Measurements from ENCODE around the gene ALK. TPM values are rescaled to one million over a fixed set of nuclear protein-coding genes. Genes with fewer than 3 reads are reported as not detected.

Gene ALK
- total and polyA plus RNA-seq, 2 donors (not counting 1 experiment from before 2014, with no cell fraction given), result not detected

DNA sequence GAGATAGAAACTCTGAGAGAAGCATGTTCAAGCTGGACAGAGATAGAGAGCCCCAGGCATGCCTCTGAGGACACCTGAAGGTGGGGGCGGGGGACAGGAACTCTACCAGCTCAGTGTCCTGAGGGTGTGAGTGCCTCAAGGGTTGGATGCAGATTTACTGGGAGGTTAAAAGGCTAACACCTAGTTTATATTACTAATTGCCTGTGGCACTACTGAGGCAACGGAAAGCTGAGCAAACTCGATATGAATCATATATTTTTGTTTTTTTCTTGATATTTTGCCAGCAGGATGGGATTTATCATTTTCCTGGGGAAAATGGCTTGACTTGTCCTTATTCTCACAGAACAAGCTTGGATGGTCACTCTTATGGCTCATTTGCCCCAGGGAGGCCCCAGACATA is 319.5 kb downstream of the ALK start:
- no peak for DNase-seq
- no peak for ATAC-seq (ENCODE audit: low read depth)
- H3K9ac ChIP-seq (ENCODE audit: low read length), result no peak overlapping the region
- peaks cover 0 to 2% (median 0%) of the 10 kb centered on the region in 4 experiments for H3K27me3 ChIP-seq (replicated peaks in 1 of 4; ENCODE audit: control extremely low read depth in 1 of 4, control insufficient read depth in 3 of 4, insufficient read depth in 4 of 4, low read length in 3 of 4)
- ChIA-PET POLR2A (no interaction called here), CTCF (no interaction called here)
- Mint-ChIP-seq H3K27me3 (peaks cover 3% of the 10 kb centered on the region), H3K4me1 (no peaks in the 10 kb centered on the region), H3K9me3 (ENCODE audit: insufficient read depth) (no peaks in the 10 kb centered on the region), H3K27ac (no peak overlapping the region), H3K4me3 (no peak overlapping the region)
- intact Hi-C loops (cut with micrococcal nuclease), result no loop called here
- H3K9me3 ChIP-seq (ENCODE audit: control extremely low read depth in 1 of 3, control insufficient read depth in 2 of 3, insufficient read depth in 1 of 3, low read length in 2 of 3), result no peaks in the 10 kb centered on the region
- TF ChIP-seq, protein P1, sequence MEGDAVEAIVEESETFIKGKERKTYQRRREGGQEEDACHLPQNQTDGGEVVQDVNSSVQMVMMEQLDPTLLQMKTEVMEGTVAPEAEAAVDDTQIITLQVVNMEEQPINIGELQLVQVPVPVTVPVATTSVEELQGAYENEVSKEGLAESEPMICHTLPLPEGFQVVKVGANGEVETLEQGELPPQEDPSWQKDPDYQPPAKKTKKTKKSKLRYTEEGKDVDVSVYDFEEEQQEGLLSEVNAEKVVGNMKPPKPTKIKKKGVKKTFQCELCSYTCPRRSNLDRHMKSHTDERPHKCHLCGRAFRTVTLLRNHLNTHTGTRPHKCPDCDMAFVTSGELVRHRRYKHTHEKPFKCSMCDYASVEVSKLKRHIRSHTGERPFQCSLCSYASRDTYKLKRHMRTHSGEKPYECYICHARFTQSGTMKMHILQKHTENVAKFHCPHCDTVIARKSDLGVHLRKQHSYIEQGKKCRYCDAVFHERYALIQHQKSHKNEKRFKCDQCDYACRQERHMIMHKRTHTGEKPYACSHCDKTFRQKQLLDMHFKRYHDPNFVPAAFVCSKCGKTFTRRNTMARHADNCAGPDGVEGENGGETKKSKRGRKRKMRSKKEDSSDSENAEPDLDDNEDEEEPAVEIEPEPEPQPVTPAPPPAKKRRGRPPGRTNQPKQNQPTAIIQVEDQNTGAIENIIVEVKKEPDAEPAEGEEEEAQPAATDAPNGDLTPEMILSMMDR (IDR thresholded peaks at IDR 0.05), result no peak
- TF ChIP-seq EZH2 (IDR thresholded peaks at IDR 0.05; ENCODE audit: borderline replicate concordance, insufficient read depth, low read depth, low read length, poor library complexity, severe bottlenecking), result no peak
- no peak overlapping the region for H3K4me3 ChIP-seq (ENCODE audit: control extremely low read depth in 1 of 5, extremely low read depth in 1 of 5, insufficient read depth in 1 of 5, low read depth in 2 of 5, low read length in 4 of 5)
- H3K79me2 ChIP-seq (ENCODE audit: control insufficient read depth, insufficient read depth, low read length), result no peaks in the 10 kb centered on the region
- no peaks in the 10 kb centered on the region for H4K20me1 ChIP-seq (ENCODE audit: control insufficient read depth, insufficient read depth, low read length, poor library complexity, severe bottlenecking)
- H3K27ac ChIP-seq (ENCODE audit: low read length in 2 of 2), result no peak overlapping the region
- H3K4me1 ChIP-seq (ENCODE audit: control insufficient read depth in 2 of 2, insufficient read depth in 2 of 2, low read length in 2 of 2), result no peaks in the 10 kb centered on the region
- WGBS (ENCODE audit: insufficient coverage), result 100% methylated on average over 1 of the region's 3 CpGs
- H3K4me2 ChIP-seq (replicated peaks; ENCODE audit: low read depth, low read length, poor library complexity, severe bottlenecking), result no peak overlapping the region
- H2AFZ ChIP-seq (ENCODE audit: insufficient read depth, low read depth, low read length, poor library complexity, severe bottlenecking), result no peak overlapping the region
- no peaks in the 10 kb centered on the region for H3K36me3 ChIP-seq (replicated peaks in 1 of 2; ENCODE audit: control extremely low read depth in 1 of 2, control insufficient read depth in 1 of 2, extremely low read depth in 1 of 2, insufficient read depth in 2 of 2, low read length in 1 of 2)

- ATAC-seq (ENCODE audit: low read depth), result no peak
- no peaks in the 10 kb centered on the region for H3K79me2 ChIP-seq (ENCODE audit: control insufficient read depth, insufficient read depth, low read length)
- peaks cover 0 to 2% (median 0%) of the 10 kb centered on the region in 4 experiments for H3K27me3 ChIP-seq (replicated peaks in 1 of 4; ENCODE audit: control extremely low read depth in 1 of 4, control insufficient read depth in 3 of 4, insufficient read depth in 4 of 4, low read length in 3 of 4)
- H3K36me3 ChIP-seq (replicated peaks in 1 of 2; ENCODE audit: control extremely low read depth in 1 of 2, control insufficient read depth in 1 of 2, extremely low read depth in 1 of 2, insufficient read depth in 2 of 2, low read length in 1 of 2), result no peaks in the 10 kb centered on the region
- H3K4me2 ChIP-seq (replicated peaks; ENCODE audit: low read depth, low read length, poor library complexity, severe bottlenecking), result no peak overlapping the region
- TF ChIP-seq, protein P1 (IDR thresholded peaks at IDR 0.05), result no peak
- TF ChIP-seq EZH2 (IDR thresholded peaks at IDR 0.05; ENCODE audit: borderline replicate concordance, insufficient read depth, low read depth, low read length, poor library complexity, severe bottlenecking), result no peak
- H2AFZ ChIP-seq (ENCODE audit: insufficient read depth, low read depth, low read length, poor library complexity, severe bottlenecking), result no peak overlapping the region
- ChIA-PET CTCF (no interaction called here), POLR2A (no interaction called here)
- DNase-seq, result no peak
- H3K4me1 ChIP-seq (ENCODE audit: control insufficient read depth in 2 of 2, insufficient read depth in 2 of 2, low read length in 2 of 2), result no peaks in the 10 kb centered on the region
- no peak overlapping the region for H3K9ac ChIP-seq (ENCODE audit: low read length)
- intact Hi-C loops (cut with micrococcal nuclease), result no loop called here
- 78% methylated on average over 4 of the region's 5 CpGs for WGBS (ENCODE audit: insufficient coverage)
- H3K4me3 ChIP-seq (ENCODE audit: control extremely low read depth in 1 of 5, extremely low read depth in 1 of 5, insufficient read depth in 1 of 5, low read depth in 2 of 5, low read length in 4 of 5), result no peak overlapping the region
- H3K27me3 Mint-ChIP-seq, result peaks cover 3% of the 10 kb centered on the region
- H3K9me3 ChIP-seq (ENCODE audit: control extremely low read depth in 1 of 3, control insufficient read depth in 2 of 3, insufficient read depth in 1 of 3, low read length in 2 of 3), result no peaks in the 10 kb centered on the region
- no peaks in the 10 kb centered on the region for H4K20me1 ChIP-seq (ENCODE audit: control insufficient read depth, insufficient read depth, low read length, poor library complexity, severe bottlenecking)
- no peaks in the 10 kb centered on the region for H3K4me1 Mint-ChIP-seq
- H3K27ac ChIP-seq (ENCODE audit: low read length in 2 of 2), result no peak overlapping the region
- H3K4me3 Mint-ChIP-seq, result no peak overlapping the region
- H3K27ac Mint-ChIP-seq, result no peak overlapping the region
- H3K9me3 Mint-ChIP-seq (ENCODE audit: insufficient read depth), result no peaks in the 10 kb centered on the region
These were observed 320.1 kb downstream of the ALK start for GRCh38 chr2:29601321-29601720.
